ENCODE measurements around the gene HPF1.
A peak's percentile ranks its signal among the peaks of the same experiment; 100 is the strongest.
"Not testable (repeated sequence)": the region's sequence is repeated elsewhere in the genome, so short reads cannot be mapped to it uniquely, and the experiment has no call there.

HPF1 gene

DNA sequence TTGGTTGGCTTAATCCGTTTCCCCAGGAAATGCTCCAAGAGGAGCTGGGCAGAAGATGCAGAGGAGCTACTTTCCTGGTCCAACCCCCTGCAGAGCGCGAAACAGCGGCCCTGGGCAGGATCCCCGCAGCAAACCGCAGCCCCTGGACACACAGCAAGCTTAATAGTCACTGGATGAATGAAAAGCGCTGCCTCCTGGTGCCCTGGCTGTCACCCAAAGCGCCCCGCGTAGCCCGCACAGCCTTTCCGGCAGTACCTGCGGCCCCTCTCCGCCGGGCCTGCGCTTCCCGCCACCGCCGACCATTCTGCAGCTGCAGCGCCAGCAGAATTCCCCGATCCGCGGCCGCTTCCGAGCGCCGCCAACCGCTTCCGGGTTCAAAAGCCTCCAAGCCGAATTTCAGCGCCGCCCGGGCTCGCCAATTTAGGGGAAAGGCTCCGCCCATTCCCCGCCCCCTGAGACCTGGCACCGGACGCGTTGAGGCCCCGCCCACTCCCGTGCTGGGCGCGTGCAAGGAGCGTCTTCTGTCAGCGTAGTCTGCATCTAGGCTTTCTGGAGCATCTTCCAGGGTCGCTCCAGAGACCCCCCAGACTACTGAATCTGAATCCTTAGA, at the start of gene HPF1:
Gene HPF1 (minus strand): TSS at position 370 of the 610 bp plus-strand sequence. CDS start 67 bp downstream, at position 303.
- peak; percentile 97 for DNase-seq

DNA sequence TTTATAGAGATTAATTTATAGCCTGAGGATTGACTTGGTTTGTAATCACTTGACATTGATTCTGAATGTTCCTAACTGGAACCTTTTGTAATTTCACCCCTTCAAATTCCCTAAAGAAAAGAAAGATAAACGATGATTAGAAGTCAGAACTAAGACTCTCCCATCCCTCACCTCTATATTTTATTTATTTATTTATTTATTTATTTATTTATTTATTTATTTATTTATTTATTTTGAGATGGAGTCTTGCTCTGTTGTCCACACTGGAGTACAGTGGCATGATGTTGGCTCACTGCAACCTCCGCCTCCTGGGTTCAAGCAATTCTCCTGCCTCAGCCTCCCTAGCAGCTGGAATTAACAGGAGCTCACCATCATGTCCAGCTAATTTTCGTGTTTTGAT, 49.0 kb upstream of the HPF1 start:
- DNase-seq = not testable (repeated sequence)

DNA sequence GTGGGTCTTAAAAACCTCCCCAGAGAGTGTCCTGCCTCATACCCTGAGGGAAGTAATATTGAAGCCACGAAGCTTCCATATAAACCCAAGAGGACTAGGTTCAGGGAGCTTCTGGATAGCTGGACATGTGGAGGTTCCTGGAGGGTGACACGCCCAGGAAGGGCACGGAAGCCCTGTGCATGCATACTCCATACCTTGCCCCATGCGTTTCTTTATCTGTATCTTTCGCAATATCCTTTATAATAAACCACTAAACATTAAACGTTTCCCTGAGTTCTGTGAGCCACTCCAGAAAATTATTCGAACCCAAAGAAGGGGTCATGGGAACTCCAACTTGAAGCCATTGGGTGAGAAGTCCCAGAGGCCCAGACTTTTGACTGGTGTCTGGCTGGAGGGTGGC, 45.7 kb upstream of the HPF1 start:
- DNase-seq = no peak

DNA sequence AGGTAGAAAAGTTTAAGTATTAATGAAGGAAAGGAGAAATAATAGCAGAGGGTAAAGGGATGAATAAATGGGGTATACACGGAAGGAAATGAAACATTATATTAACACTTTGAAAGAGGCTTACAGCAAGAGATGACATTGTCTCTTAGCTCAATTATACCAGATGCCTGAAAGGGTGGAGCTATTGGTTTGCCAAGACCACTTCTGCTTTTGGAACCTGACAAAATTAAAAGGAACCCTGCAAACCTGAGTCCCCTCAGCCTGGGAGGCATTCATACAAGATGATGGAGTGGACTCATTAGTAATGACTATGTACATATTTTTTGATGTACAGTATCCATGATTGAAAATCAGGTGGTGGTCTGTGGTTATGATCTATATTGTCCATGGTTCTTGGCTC, 45.1 kb upstream of the HPF1 start:
- DNase-seq = no peak

DNA sequence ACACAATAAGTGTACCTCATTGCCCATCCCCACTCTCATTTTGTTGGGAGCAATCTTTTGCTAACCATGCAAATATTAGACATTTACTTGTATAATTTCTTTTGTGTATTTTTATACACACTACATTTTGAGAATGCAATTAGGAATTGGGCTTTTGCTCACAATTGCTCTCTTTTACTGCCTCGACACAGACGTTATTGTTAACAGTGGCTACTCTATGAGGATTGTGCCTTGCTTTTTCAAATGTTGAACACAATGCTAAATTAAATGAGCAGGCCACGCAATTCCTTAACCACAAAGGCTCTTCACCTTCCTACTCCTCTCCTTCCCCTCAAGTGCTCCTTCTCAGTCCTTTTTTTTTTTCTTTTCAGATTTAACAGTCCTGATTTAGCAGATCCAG, 42.8 kb upstream of the HPF1 start:
- no peak for DNase-seq

DNA sequence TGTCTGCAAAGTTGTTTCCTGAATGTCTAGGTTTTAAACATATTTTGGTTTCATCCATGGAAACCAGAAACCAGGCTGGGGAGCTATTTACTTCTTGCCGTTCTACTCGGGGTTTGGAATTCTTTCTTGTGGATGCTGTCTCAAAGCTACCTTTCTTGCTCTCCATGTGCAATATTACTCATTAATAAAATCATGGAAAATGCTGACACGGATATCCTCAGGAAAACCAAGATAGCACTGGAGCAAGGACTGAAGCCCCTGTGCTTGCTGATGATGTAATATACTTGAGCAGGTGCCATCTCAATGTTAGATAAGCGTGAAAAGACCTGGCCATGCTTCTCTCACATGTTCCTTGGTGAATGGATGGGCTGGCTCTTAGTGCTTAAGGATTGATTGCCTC, 41.5 kb upstream of the HPF1 start:
- DNase-seq = no peak

DNA sequence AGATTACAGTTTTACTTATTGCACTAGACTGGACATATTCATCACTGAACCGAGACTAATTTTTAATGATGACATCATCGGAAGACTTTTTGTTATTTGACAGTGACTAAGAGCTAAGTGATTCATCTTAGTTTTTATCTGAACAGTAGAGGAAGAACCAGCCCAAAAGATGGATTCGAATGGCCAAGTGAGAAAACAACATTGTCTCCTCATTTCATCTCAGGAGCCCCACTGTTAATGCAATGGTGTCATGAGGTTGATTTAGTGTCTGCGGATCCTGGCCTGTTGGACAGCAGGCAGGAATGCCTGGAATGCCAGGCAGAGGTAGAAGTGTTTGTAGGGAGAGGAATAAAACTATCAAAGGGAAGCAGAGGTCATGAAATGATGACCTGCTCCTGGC, 37.8 kb upstream of the HPF1 start:
- DNase-seq = no peak

DNA sequence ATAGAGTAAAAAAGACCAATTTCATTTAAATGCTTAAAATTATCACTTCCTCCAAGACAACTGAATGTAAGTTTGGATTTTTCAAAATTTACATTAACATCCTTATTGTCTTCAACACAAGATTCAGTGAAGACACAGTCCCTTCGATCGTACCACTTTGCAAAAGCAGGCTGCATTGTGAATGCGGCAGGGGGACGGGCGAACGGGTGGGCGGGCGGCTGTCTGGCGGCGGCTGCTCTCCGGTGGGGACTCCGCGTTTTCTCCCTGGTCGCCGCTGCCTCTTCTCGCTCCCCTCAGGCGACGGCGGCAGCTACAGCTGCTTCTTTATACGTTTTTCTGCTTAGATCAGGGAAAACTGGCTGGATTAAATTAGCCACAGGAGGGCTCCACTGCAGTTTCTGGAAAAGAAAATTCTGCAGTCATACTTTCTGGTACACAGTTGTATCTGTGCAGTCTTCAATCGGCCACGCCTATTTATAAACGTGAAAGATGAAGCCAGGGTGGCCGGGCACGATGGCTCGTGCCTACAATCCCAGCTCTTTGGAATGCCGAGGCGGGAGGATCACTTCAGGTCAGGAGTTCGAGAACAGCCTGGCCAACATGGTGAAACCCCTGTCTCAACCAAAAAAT, 33.9 kb upstream of the HPF1 start:
- peak; percentile 73 for DNase-seq

DNA sequence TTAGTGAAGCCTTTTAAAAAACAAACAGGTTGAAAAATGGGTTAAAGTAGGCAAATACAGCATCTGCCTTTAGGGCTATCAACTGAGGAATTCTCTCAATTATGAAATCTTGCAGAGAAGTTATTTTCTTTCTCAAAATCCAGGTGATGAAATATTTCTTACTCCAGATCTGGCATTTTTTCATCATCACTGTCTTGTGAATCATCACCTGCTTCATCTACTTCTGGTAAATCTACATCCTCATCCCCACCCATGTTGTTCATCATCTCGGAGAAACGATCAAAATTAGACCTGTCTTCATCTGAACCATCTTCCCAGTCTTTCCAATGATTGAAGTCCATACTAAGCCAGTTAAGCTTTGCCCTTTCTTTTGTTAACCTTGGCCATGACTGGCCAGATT, 33.3 kb upstream of the HPF1 start:
- no peak for DNase-seq

DNA sequence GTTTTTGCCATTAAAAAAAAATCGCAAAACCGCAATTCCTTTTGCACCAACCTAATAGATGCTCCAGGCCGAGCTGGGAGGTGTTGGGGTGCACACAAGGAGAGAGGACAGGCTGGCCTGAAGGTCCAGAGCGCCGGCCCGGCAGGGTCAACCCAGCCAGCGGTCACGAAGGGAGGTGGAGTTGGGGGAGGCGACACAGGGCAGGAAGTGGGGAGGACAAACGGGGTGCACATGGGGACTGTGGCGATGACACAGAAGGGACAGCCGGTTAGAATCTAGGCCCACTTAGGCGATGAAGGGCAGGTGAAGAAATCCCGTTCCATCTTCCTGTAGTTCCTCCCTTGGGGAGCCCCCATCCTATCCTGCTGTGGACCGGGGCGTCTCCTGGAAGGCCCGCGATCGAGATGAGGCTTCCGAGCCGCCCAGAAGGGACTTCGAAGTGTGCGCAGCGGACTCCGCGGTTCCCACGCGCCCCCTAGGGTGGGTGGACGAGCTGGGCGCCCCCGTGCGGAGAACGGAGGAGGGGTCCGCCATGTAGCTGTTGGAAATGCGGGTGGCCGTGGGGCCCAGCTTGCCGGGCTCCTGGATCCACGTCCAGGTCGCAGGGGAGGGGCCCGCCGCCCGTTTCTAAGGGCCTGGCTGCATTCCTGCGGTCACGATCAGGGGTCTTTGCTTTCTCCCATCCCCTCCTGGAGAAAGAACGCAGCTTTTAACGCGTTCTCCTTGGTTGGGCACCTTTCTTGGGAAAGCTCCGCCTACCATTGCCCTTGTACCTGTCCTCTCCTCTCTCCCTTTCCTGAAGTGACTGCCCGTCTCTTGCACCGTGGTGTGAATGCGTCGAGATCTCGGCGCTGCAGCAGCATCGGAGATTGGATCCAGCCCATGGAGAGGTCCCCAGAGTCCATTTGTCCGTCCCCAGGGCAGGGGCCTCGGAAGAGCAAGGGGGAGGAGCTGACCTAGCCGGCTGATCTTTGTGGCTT, 17.0 kb upstream of the HPF1 start:
- no peak for DNase-seq

DNA sequence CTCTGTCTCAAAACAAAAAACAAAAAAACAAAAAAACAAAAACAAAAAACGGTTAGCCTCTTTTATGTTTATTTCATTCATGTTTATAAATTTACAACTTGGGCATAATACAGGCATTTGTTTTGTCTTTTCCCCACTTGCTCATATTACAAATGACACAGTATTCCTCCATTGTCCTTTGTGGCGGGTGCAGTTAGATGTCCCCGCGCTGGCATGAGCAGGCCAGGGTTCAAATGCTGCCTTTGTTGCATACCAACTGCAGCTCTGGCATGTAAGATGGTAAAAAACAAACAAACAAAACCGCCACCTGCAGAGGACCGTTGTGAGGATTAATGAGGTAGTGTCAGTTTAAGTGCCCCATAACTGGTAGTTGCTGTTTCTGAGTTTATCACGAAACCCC, 16.1 kb upstream of the HPF1 start:
- no peak for DNase-seq

DNA sequence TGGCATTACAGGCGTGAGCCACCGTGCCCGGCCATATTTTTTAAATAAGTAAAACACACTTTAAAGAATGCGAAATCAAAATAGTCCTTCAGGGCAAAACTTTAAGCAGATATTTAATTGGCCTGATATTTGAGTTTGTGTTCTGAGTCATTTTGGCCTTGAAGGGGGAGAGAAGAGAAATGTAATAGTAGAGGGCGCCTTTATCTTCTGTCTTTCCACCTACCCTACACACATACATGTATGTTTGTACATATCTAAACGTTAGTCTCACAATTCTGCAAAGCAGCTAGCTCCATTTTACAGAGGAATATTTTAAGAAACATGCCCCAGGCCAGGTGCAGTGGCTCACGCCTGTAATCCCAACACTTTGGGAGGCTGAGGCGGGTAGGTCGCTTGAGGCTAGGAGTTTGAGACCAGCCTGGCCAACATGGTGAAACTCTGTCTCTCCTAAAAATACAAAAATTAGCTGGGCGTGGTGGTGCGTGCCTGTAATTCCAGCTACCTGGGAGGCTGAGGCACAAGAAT, 13.9 kb upstream of the HPF1 start:
- DNase-seq = not testable (repeated sequence)

DNA sequence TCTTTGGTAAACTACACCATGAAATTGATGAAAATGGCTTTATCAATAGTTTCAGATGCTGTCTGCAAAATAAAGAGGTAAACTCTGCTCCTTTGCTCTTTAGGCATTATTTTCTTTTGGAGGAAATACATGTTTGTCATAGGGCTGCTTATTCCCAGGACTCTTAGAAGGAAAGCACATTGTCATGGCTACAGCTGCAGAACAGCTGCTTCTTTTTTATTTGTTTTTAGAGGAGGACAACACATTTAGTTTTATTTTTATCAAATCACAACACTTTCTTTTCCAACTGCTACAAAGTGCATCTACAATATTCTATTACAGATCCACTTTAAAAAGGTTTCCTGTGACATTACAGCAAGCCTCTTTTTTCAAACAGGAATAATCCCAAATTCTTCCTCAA, 12.7 kb upstream of the HPF1 start:
- DNase-seq = no peak

DNA sequence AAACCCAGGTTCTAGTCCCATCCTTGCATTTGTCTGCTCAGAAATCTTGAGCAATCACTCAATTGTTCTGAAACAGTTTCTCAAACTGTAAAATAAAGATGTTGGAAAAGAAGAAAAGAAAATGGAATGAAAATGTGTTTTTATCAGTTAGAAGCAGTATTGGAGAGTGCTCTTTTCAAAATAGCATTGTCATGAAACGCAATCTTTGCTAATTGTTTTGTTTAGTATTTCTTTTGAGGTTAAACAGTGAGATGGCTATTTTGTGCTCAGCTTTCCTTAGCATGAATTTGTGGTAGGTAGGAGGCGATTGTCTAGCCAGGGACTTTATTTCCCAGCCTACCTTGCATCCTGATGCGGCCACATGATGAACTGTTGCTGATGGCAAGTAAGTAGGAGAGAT, 10.6 kb upstream of the HPF1 start:
- DNase-seq = no peak

DNA sequence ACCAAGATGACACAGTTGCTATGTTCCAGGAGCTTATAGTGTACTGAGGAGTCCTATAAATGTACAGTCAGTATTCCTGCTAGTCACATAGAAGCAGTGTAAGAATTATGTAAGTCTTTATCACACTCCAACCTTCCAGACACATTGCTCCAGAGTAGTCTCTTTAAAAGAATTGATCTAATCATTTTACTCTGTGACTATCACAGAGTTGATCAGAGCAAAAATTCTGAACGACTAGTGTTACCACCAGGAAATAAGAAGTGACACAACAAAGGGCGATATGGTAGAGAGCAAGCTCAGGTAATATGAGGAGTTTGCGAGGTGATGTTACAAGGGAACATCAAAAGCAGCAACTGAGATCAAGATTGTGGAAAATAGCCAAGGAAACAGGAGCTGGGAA, 9.0 kb upstream of the HPF1 start:
- no peak for DNase-seq

DNA sequence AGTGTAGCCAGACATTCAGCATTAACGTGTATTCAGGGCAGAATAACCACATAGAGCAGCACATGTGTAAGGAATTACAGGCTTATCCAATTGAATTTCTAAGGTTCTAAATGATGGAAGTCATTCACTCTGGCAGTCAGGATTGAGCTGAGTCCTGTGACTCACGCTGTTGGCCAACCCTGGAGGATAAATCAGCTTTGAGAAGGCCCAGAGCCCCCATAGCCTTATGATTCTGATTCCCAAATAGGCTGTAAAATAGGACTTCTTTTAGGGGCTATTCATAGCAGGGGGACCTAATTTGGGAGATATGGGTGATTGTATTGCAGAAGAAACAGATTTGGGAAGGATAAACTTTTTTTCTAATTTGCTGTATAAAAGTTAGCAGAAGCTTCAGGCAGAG, 8.1 kb upstream of the HPF1 start:
- no peak for DNase-seq

DNA sequence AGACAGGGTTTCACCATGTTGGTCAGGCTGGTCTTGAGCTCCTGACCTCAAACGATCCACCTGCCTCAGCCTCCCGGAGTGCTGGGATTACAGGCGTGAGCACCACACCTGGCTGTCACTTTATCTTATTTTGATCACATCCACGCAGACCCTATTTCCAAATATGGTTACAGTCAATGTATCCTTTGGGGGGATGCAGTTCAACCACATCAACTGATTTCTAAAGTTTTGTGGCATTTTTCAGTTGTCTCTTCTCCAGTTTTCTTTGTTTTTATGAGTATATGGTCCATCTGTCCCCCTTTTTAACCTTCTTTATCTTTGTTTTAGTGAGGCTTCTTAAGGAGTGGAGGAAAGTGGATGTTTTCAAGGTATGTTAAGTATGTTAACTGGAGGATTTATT, 4.1 kb upstream of the HPF1 start:
- DNase-seq = no peak

DNA sequence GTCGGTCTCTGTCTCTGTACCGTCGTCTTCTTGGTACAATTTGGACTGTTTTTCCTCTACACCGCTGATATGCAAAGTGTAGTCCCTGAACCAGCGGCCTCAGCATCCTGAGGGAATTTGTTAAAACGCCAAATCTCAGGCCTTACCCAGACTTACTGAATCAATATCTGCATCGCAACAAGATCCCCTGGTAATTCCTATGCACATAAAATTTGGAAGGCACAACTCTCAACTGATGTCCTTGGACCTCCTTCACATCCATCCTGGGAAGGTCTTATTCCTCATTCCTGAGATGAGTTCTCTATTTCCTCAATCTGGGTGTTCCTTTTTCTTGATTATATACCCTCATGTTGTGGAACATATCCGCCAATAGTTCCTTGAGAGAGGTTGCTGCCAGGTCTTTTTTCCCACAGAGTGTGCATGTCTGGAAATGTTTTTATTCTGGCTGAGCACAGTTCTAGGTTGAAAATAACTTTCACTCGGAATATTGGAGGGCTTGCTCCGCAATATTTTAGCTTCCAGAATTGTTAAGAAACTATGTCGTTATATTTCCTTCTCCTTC, 738 bp upstream of the HPF1 start:
- DNase-seq = no peak

DNA sequence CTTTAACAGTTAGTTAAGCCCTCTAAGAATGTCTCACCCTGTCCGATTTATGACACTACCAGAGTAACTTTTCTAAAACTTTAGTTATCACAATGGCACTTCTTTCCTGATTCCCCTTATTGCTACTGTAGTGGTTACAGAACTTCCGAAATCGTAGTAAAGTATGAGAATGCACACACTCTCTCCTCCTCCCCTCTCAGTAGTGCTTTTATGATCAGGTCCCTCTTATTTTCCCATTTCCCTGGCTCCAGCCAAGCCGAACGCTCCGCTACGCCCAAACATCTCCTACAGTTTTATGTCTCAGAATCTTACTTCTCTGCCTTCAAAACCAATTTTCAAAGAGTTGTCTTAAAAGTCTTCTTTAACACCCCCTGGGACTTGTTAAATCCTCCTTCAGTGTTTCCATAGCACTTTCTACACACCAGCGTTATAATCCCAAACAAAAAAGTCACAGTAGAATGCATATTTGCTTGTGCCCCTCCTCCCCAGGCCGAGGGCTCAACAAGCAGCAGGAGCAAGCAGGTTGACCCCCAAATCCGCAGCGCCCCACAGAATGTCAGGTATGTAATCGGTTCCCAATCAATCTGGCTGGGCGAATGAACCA, 671 bp downstream of the HPF1 start:
- no peak for DNase-seq

DNA sequence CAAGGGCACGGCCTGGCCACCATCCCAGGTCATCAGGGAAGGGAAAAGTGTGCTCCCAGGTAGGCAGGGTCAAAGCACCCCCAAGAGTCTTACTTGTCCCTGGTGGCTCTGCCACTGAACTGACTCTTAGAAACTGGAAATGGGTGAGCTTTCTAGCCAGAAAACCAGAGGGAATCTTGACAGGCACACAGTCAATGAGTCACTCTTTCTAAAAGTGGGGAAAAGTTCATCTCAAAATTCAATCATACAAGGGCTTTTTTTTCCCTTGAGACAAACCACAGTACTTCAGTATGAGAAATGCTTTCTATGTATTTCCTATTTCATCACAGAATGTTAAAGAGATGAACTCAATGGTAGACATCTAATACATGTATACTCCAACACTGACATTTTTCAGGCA, 12.5 kb downstream of the HPF1 start:
- DNase-seq = no peak

DNA sequence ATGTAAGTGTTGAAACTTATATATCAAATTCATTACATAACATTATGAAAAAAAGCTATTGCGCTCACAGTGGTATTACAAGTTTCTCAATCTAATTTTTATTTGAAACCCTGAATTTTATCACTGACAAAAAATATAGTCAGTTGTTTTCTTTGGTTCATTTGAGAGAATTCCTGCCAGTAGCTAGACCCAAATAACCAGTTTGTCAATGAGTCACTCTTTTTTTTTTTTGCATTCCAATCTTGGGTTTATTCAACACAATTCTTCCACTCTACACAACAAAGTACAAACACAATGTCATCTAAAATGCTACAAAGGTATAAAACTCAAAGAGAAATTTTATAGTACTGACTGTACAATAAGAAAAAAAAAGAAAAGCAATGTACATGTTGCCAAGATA, 13.1 kb downstream of the HPF1 start:
- no peak for DNase-seq

DNA sequence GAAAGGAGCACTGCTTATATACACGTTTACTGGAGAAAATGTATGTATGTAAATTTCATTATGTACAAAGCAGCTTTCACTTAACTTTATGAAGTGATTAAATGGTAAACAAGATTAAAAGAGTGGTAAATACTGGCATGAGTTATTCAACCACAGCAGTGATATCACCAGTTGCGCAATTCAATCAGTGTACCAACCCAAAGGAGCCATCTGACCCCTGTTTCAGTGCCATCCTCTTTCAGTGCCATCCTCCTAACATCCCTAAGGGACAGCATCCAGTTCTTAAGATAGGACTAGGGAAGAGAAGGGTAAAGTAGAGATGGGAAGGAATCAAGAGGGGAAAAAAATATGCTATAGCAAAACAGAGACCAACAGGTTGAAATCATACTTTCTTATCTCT, 16.2 kb downstream of the HPF1 start:
- DNase-seq = no peak

DNA sequence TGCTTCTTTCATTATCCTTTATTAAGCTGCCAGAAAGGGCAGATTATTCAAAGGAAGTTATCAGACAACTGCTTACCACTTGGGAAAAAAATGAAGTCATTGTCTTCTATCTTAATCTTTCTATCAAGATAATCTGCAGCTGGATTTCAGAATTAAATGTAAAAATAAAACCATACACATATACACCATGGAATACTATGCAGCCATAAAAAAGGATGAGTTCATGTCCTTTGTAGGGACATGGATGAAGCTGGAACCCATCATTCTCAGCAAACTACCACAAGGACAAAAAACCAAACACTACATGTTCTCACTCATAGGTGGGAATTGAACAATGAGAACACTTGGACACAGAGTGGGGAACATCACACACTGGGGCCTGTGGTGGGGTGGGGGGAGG, 19.1 kb downstream of the HPF1 start:
- DNase-seq = not testable (repeated sequence)
